Measurements from ENCODE around the gene SETD7.

SETD7 gene

GRCh38 chr4:139587446-139587845 is 31.4 kb upstream of the SETD7 start:
- Histone ChIP-seq H3K79me2 (no peaks in the 10 kb centered on the region), H3K27ac (no peak overlapping the region)

GRCh38 chr4:139585473-139585872 is 29.5 kb upstream of the SETD7 start:
- Histone ChIP-seq H3K4me3 (ENCODE audit: low read depth, low read length) (no peak overlapping the region), H3K27ac (no peak overlapping the region), H3K79me2 (no peaks in the 10 kb centered on the region), H3K27me3 (ENCODE audit: control insufficient read depth, insufficient read depth, low read length) (no peaks in the 10 kb centered on the region), H3K4me2 (ENCODE audit: low read length) (no peak overlapping the region), H3K4me1 (no peaks in the 10 kb centered on the region), H2AFZ (no peak overlapping the region), H3K36me3 (ENCODE audit: control insufficient read depth, insufficient read depth, low read length) (no peaks in the 10 kb centered on the region), H3K9me3 (ENCODE audit: control insufficient read depth, low read length) (no peaks in the 10 kb centered on the region), H3K9ac (no peak overlapping the region)
- no peak for TF ChIP-seq CTCF (IDR thresholded peaks at IDR 0.05)

More at GRCh38 chr4:139587446-139587845, 31.4 kb upstream of the SETD7 start:
- Histone ChIP-seq H3K27me3 (ENCODE audit: control insufficient read depth, insufficient read depth, low read length) (no peaks in the 10 kb centered on the region), H3K36me3 (ENCODE audit: control insufficient read depth, insufficient read depth, low read length) (no peaks in the 10 kb centered on the region), H3K4me2 (ENCODE audit: low read length) (no peak overlapping the region), H3K4me1 (no peaks in the 10 kb centered on the region), H3K9ac (no peak overlapping the region), H3K4me3 (ENCODE audit: low read depth, low read length) (no peak overlapping the region), H3K9me3 (ENCODE audit: control insufficient read depth, low read length) (no peaks in the 10 kb centered on the region), H2AFZ (no peak overlapping the region)
- TF ChIP-seq CTCF (IDR thresholded peaks at IDR 0.05) = no peak

- H3K4me3 ChIP-seq (ENCODE audit: low read depth, low read length) = no peak overlapping the region
- no peak overlapping the region for H3K4me2 ChIP-seq (ENCODE audit: low read length)
- no peak for TF ChIP-seq CTCF (IDR thresholded peaks at IDR 0.05)
- no peak overlapping the region for H3K9ac ChIP-seq
- no peaks in the 10 kb centered on the region for H3K79me2 ChIP-seq
- no peaks in the 10 kb centered on the region for H3K27me3 ChIP-seq (ENCODE audit: control insufficient read depth, insufficient read depth, low read length)
- no peaks in the 10 kb centered on the region for H3K36me3 ChIP-seq (ENCODE audit: control insufficient read depth, insufficient read depth, low read length)
- H3K4me1 ChIP-seq = no peaks in the 10 kb centered on the region
- H3K9me3 ChIP-seq (ENCODE audit: control insufficient read depth, low read length) = no peaks in the 10 kb centered on the region
- H2AFZ ChIP-seq = no peak overlapping the region
- H3K27ac ChIP-seq = no peak overlapping the region
Measured at GRCh38 chr4:139584784-139585183, 28.8 kb upstream of the SETD7 start.

GRCh38 chr4:139584013-139584412 is 28.0 kb upstream of the SETD7 start:
- H3K27me3 ChIP-seq (ENCODE audit: control insufficient read depth, insufficient read depth, low read length) = no peaks in the 10 kb centered on the region
- no peak overlapping the region for H3K27ac ChIP-seq
- no peak overlapping the region for H3K9ac ChIP-seq
- H3K36me3 ChIP-seq (ENCODE audit: control insufficient read depth, insufficient read depth, low read length) = no peaks in the 10 kb centered on the region
- H3K9me3 ChIP-seq (ENCODE audit: control insufficient read depth, low read length) = no peaks in the 10 kb centered on the region
- no peaks in the 10 kb centered on the region for H3K79me2 ChIP-seq
- no peaks in the 10 kb centered on the region for H3K4me1 ChIP-seq
- H3K4me3 ChIP-seq (ENCODE audit: low read depth, low read length) = no peak overlapping the region
- no peak overlapping the region for H3K4me2 ChIP-seq (ENCODE audit: low read length)
- TF ChIP-seq CTCF (IDR thresholded peaks at IDR 0.05) = no peak
- H2AFZ ChIP-seq = no peak overlapping the region

GRCh38 chr4:139582044-139582443 is 26.0 kb upstream of the SETD7 start:
- no peak for TF ChIP-seq CTCF (IDR thresholded peaks at IDR 0.05)
- Histone ChIP-seq H3K27me3 (ENCODE audit: control insufficient read depth, insufficient read depth, low read length) (no peaks in the 10 kb centered on the region), H3K4me2 (ENCODE audit: low read length) (no peak overlapping the region), H3K4me1 (no peaks in the 10 kb centered on the region), H3K4me3 (ENCODE audit: low read depth, low read length) (no peak overlapping the region), H3K9me3 (ENCODE audit: control insufficient read depth, low read length) (no peaks in the 10 kb centered on the region), H3K27ac (no peak overlapping the region), H2AFZ (peak overlapping the region; percentile 34), H3K79me2 (no peaks in the 10 kb centered on the region), H3K36me3 (ENCODE audit: control insufficient read depth, insufficient read depth, low read length) (no peaks in the 10 kb centered on the region), H3K9ac (no peak overlapping the region)
